H1 (cell line): ENCODE data around the gene ZBTB11. TPM values are rescaled to one million over a fixed set of nuclear protein-coding genes. Genes with fewer than 3 reads are reported as not detected.

Experiments
- CTCF ChIA-PET: fragments of 300-600 bp; sonication (Branson Sonifier 250); formaldehyde crosslinking; loops from one replicate; lab custom pipeline; 2021; ENCODE audit not compliant: partially characterized antibody; lab: Charles Lee
- POLR2A ChIA-PET: fragments of 300-600 bp; sonication (Branson Sonifier 250); formaldehyde crosslinking; loops from one replicate; lab custom pipeline; 2021; ENCODE audit warnings: inconsistent platforms; ENCODE audit not compliant: partially characterized antibody; lab: Charles Lee
- DNase-seq, 2 experiments: peaks; one replicate each; pipeline versions ENCODE4 v3.0.0 to v3.0.0-alpha.2; 2010 to 2022; ENCODE audit warnings: low spot score in 2 of 2, low read depth in 1 of 2, mixed read lengths in 1 of 2
- FAIRE-seq: peaks from 2 replicates; lab custom pipeline; 2011; peaks lifted over from hg19 to GRCh38; lab: Jason Lieb, UNC
- H2AFZ ChIP-seq: 2 replicates; pipeline ENCODE4 v1.8.1; 2012; ENCODE audit warnings: low read length, inconsistent platforms
- H2AK5ac ChIP-seq: 2 replicates; pipeline ENCODE4 v1.6.1; 2013; ENCODE audit warnings: low read depth, low read length
- H2BK120ac ChIP-seq: replicated peaks from 2 replicates; pipeline ENCODE3; 2013; ENCODE audit warnings: low read depth, low read length, inconsistent platforms
- H2BK12ac ChIP-seq: 2 replicates; pipeline ENCODE4 v1.6.1; 2013; ENCODE audit warnings: low read depth, low read length
- H2BK15ac ChIP-seq: 2 replicates; pipeline ENCODE4 v1.6.1; 2013; ENCODE audit warnings: low read length
- H2BK20ac ChIP-seq: 2 replicates; pipeline ENCODE4 v1.6.1; 2013; ENCODE audit warnings: low read length
- H2BK5ac ChIP-seq: 2 replicates; pipeline ENCODE4 v1.6.1; 2013; ENCODE audit warnings: low read depth, low read length
- H3K14ac ChIP-seq: 2 replicates; pipeline ENCODE4 v1.6.1; 2013; ENCODE audit warnings: inconsistent platforms; ENCODE audit not compliant: insufficient read length
- H3K18ac ChIP-seq: 2 replicates; pipeline ENCODE4 v1.6.1; 2013; ENCODE audit warnings: low read length; ENCODE audit errors: extremely low read depth
- H3K23ac ChIP-seq: 2 replicates; pipeline ENCODE4 v1.6.1; 2013; ENCODE audit warnings: inconsistent platforms; ENCODE audit not compliant: insufficient read length
- H3K23me2 ChIP-seq: 2 replicates; pipeline ENCODE4 v1.6.1; 2013; ENCODE audit warnings: low read depth, low read length
- H3K27ac ChIP-seq: 2 replicates; pipeline ENCODE4 v1.6.1; 2011; ENCODE audit warnings: low read depth, low read length, inconsistent platforms
- H3K27me3 ChIP-seq, 4 experiments: replicated peaks in 1 of 4; 1 replicate in 1 of 4; 2 replicates in 3 of 4; pipeline versions ENCODE4 v1.6.1 to v1.8.1; 2011 to 2013; ENCODE audit warnings: low read length in 3 of 4, mild to moderate bottlenecking in 3 of 4, inconsistent platforms in 2 of 4, mixed read lengths in 2 of 4, moderate library complexity in 1 of 4; ENCODE audit not compliant: control insufficient read depth in 3 of 4, insufficient read depth in 3 of 4; ENCODE audit errors: extremely low read depth in 1 of 4
- H3K36me3 ChIP-seq, 4 experiments: 2 replicates each; pipeline versions ENCODE4 v1.6.1 to v1.8.1; 2011 to 2013; ENCODE audit warnings: mild to moderate bottlenecking in 4 of 4, low read length in 3 of 4, moderate library complexity in 2 of 4, control low read depth in 1 of 4, inconsistent platforms in 1 of 4; ENCODE audit not compliant: insufficient read depth in 4 of 4, control insufficient read depth in 2 of 4
- H3K4ac ChIP-seq: replicated peaks from 2 replicates; pipeline ENCODE3; 2013; ENCODE audit warnings: low read length, low read depth, mixed read lengths, inconsistent platforms; ENCODE audit not compliant: insufficient read length
- H3K4me1 ChIP-seq, 4 experiments: replicated peaks in 1 of 4; 1 replicate in 1 of 4; 2 replicates in 3 of 4; pipeline versions ENCODE4 v1.6.1 to v1.8.1; 2011 to 2013; ENCODE audit warnings: low read length in 3 of 4, inconsistent platforms in 2 of 4, mixed read lengths in 1 of 4; ENCODE audit not compliant: insufficient read depth in 4 of 4, control insufficient read depth in 3 of 4
- H3K4me2 ChIP-seq, 2 experiments: 2 replicates each; pipeline versions ENCODE4 v1.6.1 to v1.8.1; 2011 to 2013; ENCODE audit warnings: low read depth in 2 of 2, low read length in 2 of 2, control low read depth in 1 of 2, inconsistent platforms in 1 of 2, mild to moderate bottlenecking in 1 of 2; ENCODE audit not compliant: insufficient read depth in 1 of 2
- H3K4me3 ChIP-seq, 4 experiments: fragments of 200-600, 300-600 bp in 1 of 4; sonication (generic), shearing (Covaris generic), sonication (Bioruptor Twin) in 1 of 4; 2 replicates each; pipeline versions ENCODE4 v1.5.1 to v1.8.1; 2011 to 2016; ENCODE audit warnings: low read length in 4 of 4, low read depth in 3 of 4, control low read depth in 2 of 4, inconsistent platforms in 2 of 4, mild to moderate bottlenecking in 2 of 4, mixed read lengths in 1 of 4, moderate library complexity in 1 of 4; ENCODE audit not compliant: insufficient read depth in 2 of 4; ENCODE audit errors: extremely low read depth in 1 of 4
- H3K56ac ChIP-seq: replicated peaks from 2 replicates; pipeline ENCODE3; 2013; ENCODE audit warnings: low read depth, mild to moderate bottlenecking, mixed read lengths, low read length, inconsistent platforms; ENCODE audit not compliant: insufficient read length
- H3K79me1 ChIP-seq: 2 replicates; pipeline ENCODE4 v1.6.1; 2013; ENCODE audit warnings: low read depth, low read length, control low read depth
- H3K79me2 ChIP-seq, 2 experiments: 2 replicates each; pipeline versions ENCODE4 v1.6.1 to v1.8.1; 2012 to 2013; ENCODE audit warnings: low read length in 2 of 2, mild to moderate bottlenecking in 2 of 2, inconsistent platforms in 1 of 2; ENCODE audit not compliant: insufficient read depth in 2 of 2, control insufficient read depth in 1 of 2
- H3K9ac ChIP-seq, 4 experiments: replicated peaks in 1 of 4; 1 replicate in 1 of 4; 2 replicates in 3 of 4; pipeline versions ENCODE4 v1.6.1 to v1.8.1; 2011 to 2013; ENCODE audit warnings: low read depth in 3 of 4, low read length in 3 of 4, control low read depth in 2 of 4, mild to moderate bottlenecking in 2 of 4, moderate library complexity in 2 of 4, inconsistent platforms in 1 of 4; ENCODE audit errors: extremely low read depth in 1 of 4
- H3K9me3 ChIP-seq, 2 experiments: 2 replicates each; pipeline versions ENCODE4 v1.6.1 to v1.8.1; 2012 to 2013; ENCODE audit warnings: mild to moderate bottlenecking in 2 of 2, moderate library complexity in 2 of 2, control low read depth in 1 of 2, inconsistent platforms in 1 of 2, low read depth in 1 of 2, low read length in 1 of 2, mixed read lengths in 1 of 2; ENCODE audit not compliant: insufficient read depth in 2 of 2
- H4K20me1 ChIP-seq, 2 experiments: replicated peaks in 1 of 2; 2 replicates each; pipeline versions ENCODE3 to v1.8.1; 2011 to 2013; ENCODE audit warnings: inconsistent platforms in 2 of 2, low read length in 2 of 2, mild to moderate bottlenecking in 1 of 2; ENCODE audit not compliant: insufficient read depth in 2 of 2, control insufficient read depth in 1 of 2
- H4K5ac ChIP-seq: 2 replicates; pipeline ENCODE4 v1.6.1; 2013; ENCODE audit warnings: low read length, low read depth, mixed read lengths, inconsistent platforms; ENCODE audit not compliant: insufficient read length
- H4K8ac ChIP-seq: 2 replicates; pipeline ENCODE4 v1.8.0; 2013; ENCODE audit warnings: mild to moderate bottlenecking, moderate library complexity, low read length, inconsistent platforms; ENCODE audit not compliant: insufficient read depth; ENCODE audit errors: extremely low read depth
- H4K91ac ChIP-seq: replicated peaks from 2 replicates; pipeline ENCODE3; 2013; ENCODE audit warnings: low read length, mixed read lengths, inconsistent platforms; ENCODE audit not compliant: insufficient read length
- BACH1 ChIP-seq: IDR thresholded peaks from 2 replicates; pipeline ENCODE4 v1.6.1; 2012; ENCODE audit warnings: low read length, improper control_type of control experiment
- BCL11A ChIP-seq, 2 experiments: IDR thresholded peaks; one replicate each; pipeline ENCODE4 v1.6.1; 2011; ENCODE audit warnings: low read depth in 2 of 2, low read length in 2 of 2, mild to moderate bottlenecking in 2 of 2
- BRCA1 ChIP-seq: IDR thresholded peaks from 2 replicates; pipeline ENCODE4 v1.6.1; 2012; ENCODE audit warnings: low read depth, low read length, improper control_type of control experiment
- CTBP2 ChIP-seq: IDR thresholded peaks from 2 replicates; pipeline ENCODE4 v1.7.0; 2011; ENCODE audit warnings: borderline replicate concordance, mild to moderate bottlenecking, moderate library complexity, mixed read lengths, low read length; ENCODE audit not compliant: insufficient read depth, insufficient read length
- HDAC2 ChIP-seq, 2 experiments: fragments of 300-600 bp in 1 of 2; sonication (generic) in 1 of 2; IDR thresholded peaks; 2 replicates each; pipeline ENCODE4 v1.6.1; 2011 to 2012; ENCODE audit warnings: low read depth in 2 of 2, low read length in 2 of 2, mild to moderate bottlenecking in 2 of 2, moderate library complexity in 2 of 2, borderline replicate concordance in 1 of 2, inconsistent platforms in 1 of 2
- HDAC6 ChIP-seq: IDR thresholded peaks from one replicate; pipeline ENCODE4 v1.7.1; 2012; ENCODE audit warnings: low read depth, mild to moderate bottlenecking, inconsistent platforms, low read length, moderate library complexity
- KDM1A ChIP-seq: fragments of 200-600, 300-600 bp; sonication (generic); IDR thresholded peaks from 2 replicates; pipeline ENCODE4 v1.7.1; 2016; ENCODE audit warnings: mild to moderate bottlenecking, low read length, borderline replicate concordance
- SP2 ChIP-seq: IDR thresholded peaks from 2 replicates; pipeline ENCODE4 v1.6.1; 2012; ENCODE audit warnings: mild to moderate bottlenecking, low read length, inconsistent platforms
- WGBS, 2 experiments: shearing (Covaris generic) in 1 of 2; methylation state at CpG; one replicate each; pipeline versions ENCODE4 v1.1.6 to v1.1.7; 2013 to 2015; ENCODE audit warnings: low lambda C conversion rate in 2 of 2, mixed read lengths in 2 of 2, inconsistent platforms in 1 of 2, low coverage in 1 of 2, missing lambda C conversion rate in 1 of 2; ENCODE audit not compliant: insufficient replicate concordance in 2 of 2, insufficient coverage in 1 of 2, insufficient read length in 1 of 2; ENCODE audit errors: extremely low coverage in 1 of 2, missing lambda C conversion rate in 1 of 2; 5-methylcytosine and 5-hydroxymethylcytosine counted together
- polyA plus RNA-seq, 7 experiments: library from polyadenylated mRNA; depleted of rRNA in 3 of 7; stranded (reverse) in 5 of 7; unstranded in 2 of 7; fragments of >200 nt in 5 of 7; fragments of 200-250 nt in 2 of 7; gene quantifications; 1 replicate in 5 of 7; 2 replicates in 1 of 7; 4 replicates in 1 of 7; pipeline versions ENCODE4 v1.2.1 to v1.2.3, GENCODE V29; 2011 to 2013; ENCODE audit warnings: missing spikeins in 2 of 7, mixed read lengths in 2 of 7
- total RNA-seq: library from RNA; stranded (reverse); fragmentation: NEBNext Ultra II Directional; extraction: Animal tissue kit (Norgen Biotek cat#: 25700); gene quantifications from 2 replicates; pipeline ENCODE4 v1.2.1, GENCODE V29; 2021
- TF ChIP-seq, protein P1 (sequence below): IDR thresholded peaks from 2 replicates; pipeline ENCODE4 v1.6.1; 2011; ENCODE audit warnings: low read length, improper control_type of control experiment
- TF ChIP-seq, protein P2 (sequence below): IDR thresholded peaks from 2 replicates; pipeline ENCODE4 v1.6.1; 2012; ENCODE audit warnings: inconsistent platforms
- TF ChIP-seq, protein P3 (sequence below): IDR thresholded peaks from 2 replicates; pipeline ENCODE4 v1.6.1; 2012; ENCODE audit warnings: low read length, inconsistent platforms

The ZBTB11 gene
- total and polyA plus RNA-seq, 2 of the 8 experiments (the other 6 are each of a cell fraction or from before 2014, with no cell fraction given), result 3.0 to 14.0 TPM

DNA sequence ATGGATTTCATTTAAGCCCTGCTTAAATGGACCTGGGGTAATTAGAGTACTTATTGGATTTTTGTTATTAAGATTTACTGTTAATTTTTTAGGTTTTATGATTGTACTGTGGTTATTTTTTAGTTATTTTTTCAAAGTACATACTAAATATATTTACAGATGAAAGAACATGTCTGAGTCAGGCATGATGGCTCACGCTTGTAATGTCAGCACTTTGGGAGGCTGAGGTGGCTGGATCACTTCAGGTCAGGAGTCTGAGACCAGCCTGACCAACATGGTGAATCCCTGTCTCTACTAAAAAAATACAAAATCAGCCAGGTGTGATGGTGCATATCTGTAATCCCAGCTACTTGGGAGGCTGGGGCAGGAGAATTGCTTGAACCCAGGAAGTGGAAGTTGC is 25.8 kb upstream of the ZBTB11 start:
- no peak overlapping the region for H3K18ac ChIP-seq
- no peak overlapping the region for H3K27ac ChIP-seq
- ChIA-PET CTCF (interaction anchor here (0.6 to 1.6 kb wide), 5 partner anchors 10 to 1112 kb away, joined by 3 to 6 read pairs (median 4); no protein-coding TSS in a partner anchor), POLR2A (interaction anchor here (0.6 to 2.5 kb wide), 7 partner anchors 12 to 190 kb away, joined by 3 to 16 read pairs (median 4); partner anchors contain the start of genes CEP97, RPL24 and SENP7)
- DNase-seq (no peak), FAIRE-seq (no peak)
- no peak overlapping the region for H3K4ac ChIP-seq
- no peaks in the 10 kb centered on the region for H3K23me2 ChIP-seq
- no peaks in the 10 kb centered on the region for H3K79me2 ChIP-seq
- 81% methylated on average over 1 of the region's 1 CpG; no CpG with 5 or more reads in 1 of the 2 experiments for WGBS, 2 experiments
- H2AK5ac ChIP-seq, result no peak overlapping the region
- H2BK12ac ChIP-seq, result no peak overlapping the region
- H4K20me1 ChIP-seq, result no peaks in the 10 kb centered on the region
- H3K14ac ChIP-seq, result no peak overlapping the region
- H3K4me1 ChIP-seq, result no peaks in the 10 kb centered on the region
- no peak overlapping the region for H3K9ac ChIP-seq
- H4K91ac ChIP-seq, result no peak overlapping the region
- no peak overlapping the region for H3K23ac ChIP-seq
- H3K36me3 ChIP-seq, result no peaks in the 10 kb centered on the region
- H3K79me1 ChIP-seq, result no peaks in the 10 kb centered on the region
- no peak overlapping the region for H3K4me2 ChIP-seq
- H2BK5ac ChIP-seq, result no peak overlapping the region
- TF ChIP-seq, protein P1, sequence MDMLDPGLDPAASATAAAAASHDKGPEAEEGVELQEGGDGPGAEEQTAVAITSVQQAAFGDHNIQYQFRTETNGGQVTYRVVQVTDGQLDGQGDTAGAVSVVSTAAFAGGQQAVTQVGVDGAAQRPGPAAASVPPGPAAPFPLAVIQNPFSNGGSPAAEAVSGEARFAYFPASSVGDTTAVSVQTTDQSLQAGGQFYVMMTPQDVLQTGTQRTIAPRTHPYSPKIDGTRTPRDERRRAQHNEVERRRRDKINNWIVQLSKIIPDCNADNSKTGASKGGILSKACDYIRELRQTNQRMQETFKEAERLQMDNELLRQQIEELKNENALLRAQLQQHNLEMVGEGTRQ, result no peak
- TF ChIP-seq BACH1, result no peak
- TF ChIP-seq KDM1A, result no peak
- TF ChIP-seq BCL11A (IDR thresholded peaks at IDR 0.05; ENCODE audit: low read depth in 2 of 2, low read length in 2 of 2), result no peak
- no peak for TF ChIP-seq HDAC2 (IDR thresholded peaks at IDR 0.05; ENCODE audit: borderline replicate concordance in 1 of 2, low read depth in 2 of 2, low read length in 2 of 2)
- no peak for TF ChIP-seq BRCA1
- TF ChIP-seq, protein P2, sequence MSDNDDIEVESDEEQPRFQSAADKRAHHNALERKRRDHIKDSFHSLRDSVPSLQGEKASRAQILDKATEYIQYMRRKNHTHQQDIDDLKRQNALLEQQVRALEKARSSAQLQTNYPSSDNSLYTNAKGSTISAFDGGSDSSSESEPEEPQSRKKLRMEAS, result no peak
- TF ChIP-seq, protein P3, sequence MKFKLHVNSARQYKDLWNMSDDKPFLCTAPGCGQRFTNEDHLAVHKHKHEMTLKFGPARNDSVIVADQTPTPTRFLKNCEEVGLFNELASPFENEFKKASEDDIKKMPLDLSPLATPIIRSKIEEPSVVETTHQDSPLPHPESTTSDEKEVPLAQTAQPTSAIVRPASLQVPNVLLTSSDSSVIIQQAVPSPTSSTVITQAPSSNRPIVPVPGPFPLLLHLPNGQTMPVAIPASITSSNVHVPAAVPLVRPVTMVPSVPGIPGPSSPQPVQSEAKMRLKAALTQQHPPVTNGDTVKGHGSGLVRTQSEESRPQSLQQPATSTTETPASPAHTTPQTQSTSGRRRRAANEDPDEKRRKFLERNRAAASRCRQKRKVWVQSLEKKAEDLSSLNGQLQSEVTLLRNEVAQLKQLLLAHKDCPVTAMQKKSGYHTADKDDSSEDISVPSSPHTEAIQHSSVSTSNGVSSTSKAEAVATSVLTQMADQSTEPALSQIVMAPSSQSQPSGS, result no peak
- TF ChIP-seq HDAC6, result no peak
- no peak for TF ChIP-seq CTBP2
- no peak for TF ChIP-seq SP2
- no peak overlapping the region for H3K56ac ChIP-seq
- H4K5ac ChIP-seq, result no peak overlapping the region
- H2BK20ac ChIP-seq, result no peak overlapping the region
- H4K8ac ChIP-seq, result no peak overlapping the region
- H2AFZ ChIP-seq, result no peak overlapping the region
- no peak overlapping the region for H3K4me3 ChIP-seq
- no peaks in the 10 kb centered on the region for H3K27me3 ChIP-seq
- H2BK120ac ChIP-seq, result no peak overlapping the region
- H3K9me3 ChIP-seq, result no peaks in the 10 kb centered on the region
- H2BK15ac ChIP-seq, result no peak overlapping the region
